Thyroid gland (tissue), 4 donors: Measurements from ENCODE around the gene ELFN1.

ENCODE experiments used
- POLR2A ChIP-seq, 2 donors: fragments of 450-650 bp; IDR thresholded peaks; one replicate each; pipeline ENCODE4 v1.6.1; 2017; ENCODE audit warnings: antibody characterized with exemption in 2 of 2, mild to moderate bottlenecking in 2 of 2, moderate library complexity in 1 of 2
- TF ChIP-seq, protein P1 (sequence below), 6 experiments: fragments of 200-600 bp in 3 of 6; fragments of 450-650 bp in 3 of 6; sonication (generic) in 3 of 6; IDR thresholded peaks; one replicate each; pipeline ENCODE4 v1.5.1; 2016 to 2019; ENCODE audit warnings: antibody characterized with exemption in 6 of 6, mild to moderate bottlenecking in 2 of 6, inconsistent platforms in 1 of 6, moderate library complexity in 1 of 6

DNA sequence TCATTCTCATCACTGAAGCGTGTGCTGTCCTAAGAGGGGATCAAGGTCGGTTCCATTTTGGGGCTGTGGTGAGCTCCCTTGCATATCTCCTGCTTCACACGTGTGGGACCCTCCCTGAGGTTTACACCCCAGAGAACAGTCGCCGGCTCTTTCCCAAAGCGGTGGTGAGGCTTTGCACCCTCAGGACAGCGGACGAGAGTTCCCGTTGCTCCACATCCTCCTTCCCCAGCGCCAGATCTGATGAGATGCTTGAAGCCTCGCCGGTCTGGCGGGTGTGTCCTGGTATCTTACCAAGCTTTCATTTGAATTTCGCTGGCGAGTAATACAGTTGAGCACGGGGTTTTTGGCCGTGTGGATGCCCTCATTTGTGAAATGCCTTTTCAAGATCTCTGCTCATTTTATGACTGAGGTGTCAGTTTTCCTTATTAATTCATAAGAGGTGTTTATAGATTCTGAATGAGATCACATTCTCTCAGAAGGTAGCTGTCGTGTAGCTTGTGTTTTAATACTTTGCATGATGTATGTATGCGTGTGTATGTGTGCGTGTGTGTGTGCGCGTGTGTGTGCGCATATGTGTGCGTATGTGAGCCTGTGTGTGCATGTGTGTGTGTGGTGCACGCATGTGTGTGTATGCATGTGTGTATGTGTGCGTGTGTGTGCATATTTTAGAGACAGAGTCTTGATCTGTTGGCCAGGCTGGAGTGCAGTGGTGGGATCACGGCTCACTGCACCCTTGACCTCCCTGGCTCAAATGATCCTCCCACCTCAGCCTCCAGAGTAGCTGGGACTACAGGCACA is 30.7 kb downstream of the ELFN1 start:
- TF ChIP-seq, protein P1, sequence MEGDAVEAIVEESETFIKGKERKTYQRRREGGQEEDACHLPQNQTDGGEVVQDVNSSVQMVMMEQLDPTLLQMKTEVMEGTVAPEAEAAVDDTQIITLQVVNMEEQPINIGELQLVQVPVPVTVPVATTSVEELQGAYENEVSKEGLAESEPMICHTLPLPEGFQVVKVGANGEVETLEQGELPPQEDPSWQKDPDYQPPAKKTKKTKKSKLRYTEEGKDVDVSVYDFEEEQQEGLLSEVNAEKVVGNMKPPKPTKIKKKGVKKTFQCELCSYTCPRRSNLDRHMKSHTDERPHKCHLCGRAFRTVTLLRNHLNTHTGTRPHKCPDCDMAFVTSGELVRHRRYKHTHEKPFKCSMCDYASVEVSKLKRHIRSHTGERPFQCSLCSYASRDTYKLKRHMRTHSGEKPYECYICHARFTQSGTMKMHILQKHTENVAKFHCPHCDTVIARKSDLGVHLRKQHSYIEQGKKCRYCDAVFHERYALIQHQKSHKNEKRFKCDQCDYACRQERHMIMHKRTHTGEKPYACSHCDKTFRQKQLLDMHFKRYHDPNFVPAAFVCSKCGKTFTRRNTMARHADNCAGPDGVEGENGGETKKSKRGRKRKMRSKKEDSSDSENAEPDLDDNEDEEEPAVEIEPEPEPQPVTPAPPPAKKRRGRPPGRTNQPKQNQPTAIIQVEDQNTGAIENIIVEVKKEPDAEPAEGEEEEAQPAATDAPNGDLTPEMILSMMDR (IDR thresholded peaks at IDR 0.05): no peak
- no peak for TF ChIP-seq POLR2A (IDR thresholded peaks at IDR 0.05)
